HG02610 (cell line): ENCODE results near the gene ZNF445.
A peak's percentile ranks its signal among the peaks of the same experiment; 100 is the strongest.
"Not testable (repeated sequence)": the region's sequence is repeated elsewhere in the genome, so short reads cannot be mapped to it uniquely, and the experiment has no call there.

ENCODE experiments used
- ATAC-seq: cut with Tn5 transposase; IDR thresholded peaks from one replicate; pipeline ENCODE4 v1.9.1; 2021; ENCODE audit warnings: mild to moderate bottlenecking, moderate library complexity; ENCODE audit not compliant: unreplicated experiment

The ZNF445 gene

DNA sequence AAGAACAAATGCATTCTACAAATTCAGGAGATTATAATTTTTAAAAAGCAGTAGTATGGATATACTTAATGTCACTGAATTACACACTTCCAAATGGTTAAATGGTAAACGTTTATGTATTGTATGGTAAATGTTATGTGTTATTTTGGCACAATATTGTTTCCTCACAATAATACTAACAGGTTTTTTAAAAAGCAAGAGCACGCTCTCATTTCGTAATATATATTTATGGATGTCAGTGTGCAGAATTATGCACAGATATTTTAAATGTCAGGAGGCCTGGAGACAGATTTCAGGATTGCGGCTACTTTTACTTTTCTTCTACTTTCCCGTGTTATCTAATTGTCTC lies 533 bp downstream of the ZNF445 start:
- no peak for ATAC-seq

DNA sequence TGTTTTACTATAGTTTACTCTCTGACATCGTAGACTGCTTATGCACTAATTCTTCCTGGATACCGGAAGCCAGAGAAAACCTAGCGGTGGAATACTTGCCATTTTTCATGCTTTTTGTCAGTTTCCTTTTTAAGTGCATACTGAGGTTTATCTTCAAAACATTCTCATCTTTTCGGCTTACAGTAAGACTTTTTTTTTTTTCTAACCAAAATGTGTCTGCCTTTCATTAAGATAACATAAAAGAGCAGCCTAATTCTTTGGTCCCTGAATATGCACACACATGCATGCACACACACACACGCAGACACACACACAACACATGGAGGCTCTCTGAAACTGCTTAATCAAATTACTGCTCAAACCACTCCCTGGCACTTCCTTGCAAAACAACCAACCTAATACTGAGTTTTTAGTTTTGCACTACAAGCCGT lies 1.3 kb downstream of the ZNF445 start:
- ATAC-seq, result no peak

DNA sequence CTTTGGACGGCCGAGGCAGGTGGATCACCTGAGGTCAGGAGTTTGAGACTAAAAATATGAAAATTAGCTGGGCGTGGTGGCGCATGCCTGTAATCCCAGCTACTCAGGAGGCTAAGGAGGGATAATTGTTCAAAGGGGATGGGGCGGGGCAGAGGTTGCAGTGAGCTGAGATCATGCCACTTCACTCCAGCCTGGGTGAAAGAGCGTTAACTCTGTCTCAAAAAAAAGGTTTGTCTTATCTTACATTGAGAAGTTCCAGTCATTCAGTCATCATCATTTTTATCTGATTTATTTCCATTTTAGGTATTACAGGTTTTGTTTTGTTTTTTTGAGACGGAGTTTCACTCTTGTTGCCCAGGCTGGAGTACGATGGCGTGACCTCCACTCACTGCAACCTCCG lies 2.6 kb downstream of the ZNF445 start:
- not testable (repeated sequence) for ATAC-seq

DNA sequence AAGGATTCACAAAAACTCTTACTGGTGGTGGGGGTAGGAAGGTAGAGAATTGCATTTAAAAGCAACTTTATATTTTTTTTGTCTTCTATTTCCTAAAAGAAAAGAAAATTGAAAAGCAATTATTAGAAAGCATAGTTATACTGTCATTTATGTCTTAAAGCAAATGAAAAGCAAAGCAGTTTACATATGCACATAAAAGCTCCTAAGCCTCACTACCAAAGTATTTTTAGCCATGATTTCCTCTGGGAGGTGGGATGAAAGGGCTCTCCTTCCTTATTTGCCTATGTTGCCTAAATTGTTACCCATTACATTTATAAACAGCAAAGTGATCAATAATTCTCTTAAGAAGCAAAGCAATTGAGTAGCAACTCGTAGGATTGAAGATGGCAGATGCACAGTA lies 7.0 kb downstream of the ZNF445 start:
- no peak for ATAC-seq

DNA sequence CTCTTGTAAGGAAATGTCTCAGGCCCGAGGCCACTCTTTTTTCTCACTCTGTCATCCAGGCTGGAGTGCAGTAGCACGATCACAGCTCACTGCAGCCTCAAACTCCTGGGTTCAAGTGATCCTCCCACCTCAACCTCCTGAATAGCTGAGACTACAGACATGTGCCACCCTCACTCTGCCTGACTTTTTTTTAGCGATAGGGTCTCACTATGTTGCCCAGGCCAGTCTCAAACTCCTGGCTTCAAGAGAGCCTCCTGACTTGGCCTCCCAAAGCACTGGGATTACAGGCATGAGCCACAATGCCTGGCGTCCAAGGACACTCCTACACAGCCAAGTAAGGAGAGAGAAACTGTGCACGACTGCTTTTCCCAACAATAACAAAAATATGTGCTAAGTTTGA lies 7.6 kb downstream of the ZNF445 start:
- no peak for ATAC-seq

DNA sequence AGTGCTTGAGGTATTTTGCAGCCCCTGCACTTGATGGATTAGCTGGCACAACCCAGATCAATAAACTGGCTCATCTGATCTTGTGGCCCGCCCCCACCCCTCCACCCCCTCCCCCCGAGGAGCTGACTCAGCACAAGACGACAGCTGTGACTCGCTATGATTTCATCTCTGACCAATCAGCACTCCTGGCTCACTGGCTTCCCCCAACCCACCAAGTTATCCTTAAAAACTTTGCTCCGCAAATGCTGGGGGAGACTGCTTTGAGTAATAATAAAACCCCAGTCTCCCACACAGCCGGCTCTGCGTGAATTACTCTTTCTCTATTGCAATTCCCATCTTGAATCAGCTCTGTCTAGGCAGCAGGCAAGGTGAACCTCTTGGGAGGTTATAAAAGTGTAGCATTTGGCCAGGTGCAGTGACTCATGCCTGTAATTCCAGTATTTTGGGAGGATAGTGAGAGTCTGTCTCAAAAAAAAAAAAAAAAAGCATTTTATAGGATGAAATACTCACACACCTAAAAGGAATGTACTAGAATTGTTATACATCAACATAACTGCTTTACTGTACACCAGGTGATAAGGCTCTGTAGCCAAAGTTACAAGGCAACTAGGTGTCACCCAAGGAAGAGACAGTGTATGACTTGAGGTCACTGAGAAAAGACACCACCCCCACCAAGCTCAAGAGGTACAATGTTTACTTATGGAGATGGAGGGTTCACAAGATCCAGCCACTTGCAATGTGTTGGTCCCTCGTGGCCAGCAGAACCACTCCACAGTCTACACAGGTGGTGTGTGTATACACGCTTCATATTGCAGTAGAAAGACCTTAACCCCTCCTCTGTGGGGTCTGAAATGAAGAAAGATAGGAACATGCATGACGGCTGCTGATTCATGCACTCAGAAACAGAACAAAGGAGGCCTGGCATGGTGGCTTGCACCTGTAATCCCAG lies 8.6 kb downstream of the ZNF445 start:
- no peak for ATAC-seq

DNA sequence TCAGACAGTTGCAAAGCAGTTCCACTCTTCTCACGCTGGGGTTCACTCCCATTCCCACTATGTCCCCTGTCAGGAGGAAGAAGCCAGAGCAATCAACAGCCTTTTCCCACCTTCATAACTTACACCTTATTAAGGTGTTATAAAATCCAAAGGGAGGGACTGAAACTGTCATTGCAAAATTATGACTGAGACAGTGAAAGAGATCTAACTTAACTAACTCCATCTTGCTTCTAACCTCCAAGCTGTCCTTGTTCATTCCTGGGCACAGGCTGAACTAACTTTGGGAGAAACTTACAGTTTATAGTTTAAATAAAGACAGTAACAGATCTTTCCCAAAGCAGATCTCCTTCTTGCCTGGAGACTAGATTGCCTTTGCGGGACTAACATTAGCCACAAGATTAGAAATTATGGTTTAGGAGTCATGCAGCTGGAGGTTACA lies 9.4 kb downstream of the ZNF445 start:
- ATAC-seq, result not testable (repeated sequence)

DNA sequence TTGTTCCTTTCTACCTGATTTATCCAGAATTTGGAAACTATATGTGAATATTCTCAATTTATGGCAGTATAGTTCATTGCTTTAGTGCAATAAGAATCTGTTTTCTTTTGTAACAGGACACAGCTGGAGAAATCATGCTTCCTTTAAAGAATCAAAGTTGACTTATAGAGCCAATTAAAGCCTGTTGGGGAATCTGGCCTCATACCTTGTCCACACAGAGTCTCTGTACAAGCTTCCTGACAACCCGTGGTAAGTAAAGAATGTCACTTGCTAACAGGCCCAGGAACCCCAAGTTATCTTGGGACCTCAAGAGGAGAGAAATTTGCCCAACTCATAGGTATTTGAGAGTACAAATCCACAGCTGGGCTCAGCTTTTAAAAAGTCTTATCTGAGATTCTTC lies 10.2 kb downstream of the ZNF445 start:
- no peak for ATAC-seq

DNA sequence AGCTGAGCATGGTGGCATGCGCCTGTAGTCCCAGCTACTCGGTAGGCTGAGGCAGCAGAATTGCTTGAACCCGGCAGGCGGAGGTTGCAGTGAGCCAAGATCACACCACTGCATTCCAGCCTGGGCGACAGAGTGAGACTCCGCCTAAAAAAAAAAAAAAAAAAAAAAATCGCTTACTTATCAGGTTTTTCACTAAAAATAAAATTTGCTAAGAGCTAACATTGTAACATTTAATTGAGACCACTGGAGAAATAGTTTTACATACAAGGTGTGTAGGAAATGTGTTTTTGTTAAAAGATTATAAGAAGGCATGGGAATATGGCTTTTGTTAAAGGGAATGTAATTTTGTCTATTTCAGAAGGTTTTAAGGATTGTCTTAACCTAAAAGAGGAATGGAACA lies 12.6 kb downstream of the ZNF445 start:
- not testable (repeated sequence) for ATAC-seq

DNA sequence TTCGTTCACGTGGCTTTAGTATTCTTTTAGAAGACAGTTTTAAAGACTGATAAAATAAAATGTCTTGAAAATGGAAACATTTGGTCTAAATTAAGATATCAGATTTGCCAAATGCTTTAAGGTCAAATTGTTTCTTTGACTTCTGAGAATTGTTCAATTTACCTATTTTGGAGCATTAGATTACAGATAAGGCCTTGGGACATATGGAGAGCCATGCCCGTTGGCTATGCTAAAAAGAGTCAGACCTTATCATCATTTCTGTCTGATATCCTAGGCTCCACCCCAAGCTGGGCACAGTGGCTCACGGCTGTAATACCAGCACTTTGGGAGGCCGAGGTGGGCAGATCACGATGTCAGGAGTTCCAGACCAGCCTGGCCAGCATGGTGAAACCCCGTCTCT lies 13.0 kb downstream of the ZNF445 start:
- ATAC-seq, result no peak

DNA sequence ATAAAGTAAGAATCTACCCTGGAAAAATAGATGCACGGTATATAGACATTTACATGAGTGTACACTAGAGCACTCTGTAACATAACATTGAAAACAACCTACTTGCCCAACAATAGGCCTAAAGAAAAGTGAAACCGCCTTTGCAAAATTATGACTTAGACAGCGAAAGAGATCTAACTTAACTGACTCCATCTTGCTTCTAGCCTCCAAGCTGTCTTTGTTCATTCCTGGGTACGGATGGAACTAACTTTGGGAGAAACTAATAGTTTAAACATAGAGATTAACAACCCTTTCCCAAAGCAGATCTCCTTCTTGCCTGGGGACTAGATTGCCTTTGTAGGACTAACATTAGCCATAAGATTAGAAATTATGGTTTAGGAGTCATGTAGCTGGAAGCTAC lies 17.4 kb downstream of the ZNF445 start:
- ATAC-seq, result not testable (repeated sequence)

DNA sequence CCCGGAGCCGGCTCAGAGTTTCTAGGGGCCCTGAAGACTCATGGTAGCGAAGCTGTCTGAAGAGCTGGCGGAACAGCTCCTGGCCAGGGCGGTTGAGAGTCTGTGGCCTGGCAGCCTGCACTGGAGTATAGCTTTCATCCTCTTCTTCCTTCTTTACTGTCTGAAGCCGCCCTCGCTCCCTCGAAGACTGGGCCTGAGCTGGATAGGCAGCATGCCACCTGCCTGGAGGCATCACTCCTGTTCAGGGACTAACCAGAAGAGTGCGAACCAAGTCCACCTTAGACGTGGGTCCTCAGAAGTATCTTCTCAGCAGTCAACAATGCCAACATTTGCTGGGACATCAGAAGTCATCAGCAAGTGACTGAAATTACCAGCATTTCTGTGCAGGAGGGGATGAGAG lies 22.2 kb downstream of the ZNF445 start:
- no peak for ATAC-seq

DNA sequence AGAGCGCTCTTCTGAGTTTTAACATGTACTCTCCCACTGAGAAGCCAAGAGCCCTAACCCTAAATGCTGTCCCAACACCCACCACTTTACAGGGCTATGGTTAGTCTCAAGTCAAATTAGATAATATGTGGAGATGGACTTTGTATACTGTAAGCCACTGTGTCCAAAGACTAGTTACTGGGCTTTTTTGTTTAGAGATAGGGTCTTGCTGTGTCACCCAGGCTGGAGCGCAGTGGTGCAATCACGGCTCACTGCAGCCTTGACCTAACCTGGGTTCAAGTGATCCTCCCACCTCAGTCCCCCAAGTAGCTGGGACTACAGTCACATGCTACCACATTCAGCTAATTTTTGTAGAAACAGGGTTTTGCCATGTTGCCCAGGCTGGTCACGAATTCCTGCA lies 23.2 kb downstream of the ZNF445 start:
- no peak for ATAC-seq

DNA sequence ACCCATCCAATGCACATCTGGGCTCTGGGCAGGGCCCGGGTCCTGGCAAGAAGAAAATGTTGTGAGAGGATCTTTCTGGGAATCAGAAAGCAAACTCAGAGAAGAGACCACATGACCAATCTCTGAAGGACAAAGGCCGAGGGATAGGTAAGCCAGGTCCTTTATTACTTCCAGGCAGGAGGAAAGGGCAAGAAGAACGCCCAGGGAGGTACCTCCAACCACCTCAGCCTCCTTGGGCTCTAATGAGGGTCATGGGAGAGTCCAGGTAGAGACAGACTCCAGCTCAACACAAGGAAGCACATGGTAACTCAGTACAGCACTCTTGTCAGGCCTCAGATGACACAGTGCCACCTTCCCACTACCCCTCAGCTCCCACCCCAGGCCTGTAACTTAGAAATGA lies 26.0 kb downstream of the ZNF445 start:
- no peak for ATAC-seq

DNA sequence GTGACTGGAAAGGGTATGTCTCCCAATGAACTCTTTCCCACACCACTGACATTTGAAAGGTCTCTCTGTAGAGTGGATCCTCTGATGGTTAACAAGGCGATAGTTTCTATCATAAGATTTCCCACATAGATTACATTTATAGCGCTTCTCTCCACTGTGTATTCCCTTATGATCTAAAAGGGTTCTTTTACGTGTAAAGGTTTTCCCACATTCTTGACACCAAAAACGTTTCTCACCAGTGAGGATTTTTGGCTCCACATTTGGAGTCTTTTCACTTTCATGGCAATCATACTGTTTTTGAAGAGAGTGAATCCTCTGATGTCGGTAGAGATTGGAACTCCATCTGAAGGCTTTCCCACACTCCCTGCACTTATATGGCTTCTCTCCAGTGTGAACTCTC lies 30.5 kb downstream of the ZNF445 start:
- ATAC-seq, result no peak

DNA sequence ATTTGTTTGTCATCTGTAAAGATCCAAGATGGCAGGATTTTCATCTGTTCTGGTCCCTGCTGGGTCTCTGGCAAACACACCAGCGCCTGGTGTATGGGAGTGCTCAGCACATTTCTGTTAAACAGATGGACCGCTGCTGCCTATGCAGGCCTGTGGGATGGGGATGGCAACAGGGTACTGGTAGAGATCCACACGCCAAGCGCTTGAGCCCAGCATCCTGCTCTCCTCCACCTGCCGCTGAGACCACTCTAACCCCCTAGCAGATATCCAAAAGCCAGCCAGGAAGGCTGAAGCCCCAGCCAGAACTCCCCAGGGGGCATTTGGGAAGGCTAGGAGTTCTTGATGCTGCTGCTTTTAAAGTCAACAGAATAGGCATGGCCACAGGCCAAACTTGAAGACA lies 31.7 kb downstream of the ZNF445 start:
- ATAC-seq, result no peak

DNA sequence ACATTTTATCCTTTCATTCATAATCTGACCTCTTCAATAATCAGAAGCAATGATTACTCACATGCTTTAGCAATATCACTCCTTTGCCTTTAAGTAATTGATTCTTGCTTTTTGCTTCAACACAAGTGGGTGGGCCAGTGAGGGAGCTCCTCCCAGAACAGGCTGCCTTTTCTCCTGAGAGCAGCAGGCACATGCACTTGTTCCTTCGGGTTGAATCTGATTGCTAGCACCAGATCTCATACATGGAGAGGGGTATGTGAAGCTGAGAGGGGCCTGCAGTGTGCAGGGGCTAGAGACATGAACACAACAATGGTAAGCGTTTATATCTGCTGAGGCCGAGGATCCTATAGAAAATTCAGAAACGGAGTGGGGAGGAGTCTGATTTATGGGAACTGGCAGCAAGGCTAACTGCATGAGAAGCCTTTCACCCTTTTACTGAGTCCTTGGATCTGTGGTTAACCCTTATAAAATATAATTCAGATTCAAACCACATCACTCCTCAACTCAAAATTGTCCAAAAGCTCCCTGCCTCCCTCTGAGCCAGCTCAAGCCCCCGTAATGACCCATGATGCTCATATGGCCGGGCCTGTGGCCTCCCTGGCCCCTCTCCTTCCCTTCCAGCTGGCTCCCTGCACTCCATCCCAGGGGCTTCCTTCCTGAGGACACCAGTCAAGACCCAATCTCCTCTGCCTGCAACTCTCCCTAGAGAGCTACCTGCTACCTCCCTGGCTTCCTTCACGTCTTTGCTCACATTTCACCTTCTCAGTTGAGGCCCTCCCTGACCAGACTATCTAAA lies 32.4 kb downstream of the ZNF445 start:
- no peak for ATAC-seq

DNA sequence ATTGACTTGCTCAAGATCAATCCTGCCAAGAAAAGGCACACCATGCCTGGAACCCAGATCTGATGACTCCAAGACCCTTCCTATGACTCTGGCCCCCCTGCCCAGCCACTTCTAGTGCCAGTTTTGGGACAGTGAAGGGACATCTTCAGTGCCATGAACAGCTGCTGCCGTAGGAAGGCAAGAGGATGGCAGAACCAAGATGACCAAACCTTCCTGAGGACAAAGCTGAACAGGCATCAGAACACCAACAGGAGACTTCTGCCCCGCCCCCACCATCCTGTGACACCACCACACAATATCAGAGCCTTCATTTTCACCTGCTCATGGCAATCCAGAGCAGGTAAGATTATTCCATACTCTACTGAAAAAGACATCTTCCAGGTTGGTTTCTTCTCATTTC lies 33.0 kb downstream of the ZNF445 start:
- no peak for ATAC-seq

DNA sequence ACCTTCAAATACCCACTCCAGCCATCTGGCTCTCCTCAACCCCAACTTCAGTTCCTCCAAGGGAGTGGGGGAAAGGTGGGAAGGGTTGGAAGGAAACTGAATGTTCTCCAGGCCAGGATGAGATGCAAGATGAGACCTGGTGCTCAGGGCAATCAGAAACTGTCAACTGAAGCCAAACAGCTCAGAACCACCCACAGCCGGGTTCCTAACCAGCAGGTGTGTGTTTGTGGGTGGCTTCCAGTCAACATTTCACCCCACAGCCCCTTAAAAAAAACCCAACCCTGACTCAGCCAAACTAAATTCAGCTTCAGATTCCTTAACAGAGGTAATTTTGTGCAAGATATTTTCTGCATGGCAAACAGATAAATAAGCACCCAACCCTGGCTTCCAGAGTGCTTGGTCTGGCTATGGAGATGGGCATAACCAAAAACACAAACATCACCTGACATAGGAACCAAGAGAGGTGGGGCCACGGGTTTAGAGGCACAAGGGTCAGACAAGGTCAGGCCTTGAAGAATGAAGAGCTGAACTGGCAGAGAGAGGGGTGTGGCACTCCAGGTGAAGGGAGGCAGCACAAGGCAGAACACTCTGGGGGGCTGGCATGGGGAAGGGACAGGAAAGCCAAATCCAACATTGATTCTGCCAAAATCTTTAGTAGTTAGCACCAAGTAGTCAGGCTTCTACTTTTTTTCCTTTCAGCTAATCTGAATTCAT lies 34.7 kb downstream of the ZNF445 start:
- ATAC-seq, result no peak

DNA sequence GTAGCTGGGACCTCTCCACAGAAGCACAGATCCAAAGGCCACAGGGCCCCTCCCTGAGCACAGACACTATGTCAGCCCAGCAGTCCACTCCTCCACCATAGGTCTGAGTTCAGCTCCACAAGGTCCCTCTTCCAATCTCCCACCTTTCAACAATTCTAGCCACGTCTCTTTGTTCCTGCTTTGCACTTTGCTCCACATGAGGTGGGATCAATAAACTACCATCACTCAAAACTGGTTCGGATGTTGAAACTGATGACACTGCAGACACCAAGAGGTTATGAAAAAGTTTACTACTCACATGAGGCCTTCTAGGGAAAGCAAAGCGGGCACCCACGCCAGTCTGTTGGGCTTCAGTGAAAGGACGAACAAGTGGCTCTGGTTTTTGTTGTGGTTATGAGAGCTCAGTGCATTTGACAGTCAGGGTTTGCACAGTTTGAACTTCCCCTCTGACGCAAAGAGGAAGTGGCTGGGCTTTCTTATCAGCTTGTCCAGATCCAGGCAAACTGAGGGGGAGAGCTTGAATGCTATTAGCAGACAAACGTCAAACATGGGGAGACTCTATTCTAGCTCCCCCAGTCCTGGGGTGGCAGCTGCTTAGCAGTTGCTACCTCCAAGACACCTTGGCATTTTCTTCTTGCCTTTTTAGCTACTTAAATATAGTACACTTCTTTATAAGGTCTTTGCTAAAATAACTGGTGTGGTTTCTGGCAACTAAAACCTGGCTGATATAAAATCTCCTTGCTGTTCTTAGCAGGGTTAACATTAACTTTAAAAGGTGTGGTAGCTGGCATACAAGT lies 37.8 kb downstream of the ZNF445 start:
- ATAC-seq, result peak; percentile 93

DNA sequence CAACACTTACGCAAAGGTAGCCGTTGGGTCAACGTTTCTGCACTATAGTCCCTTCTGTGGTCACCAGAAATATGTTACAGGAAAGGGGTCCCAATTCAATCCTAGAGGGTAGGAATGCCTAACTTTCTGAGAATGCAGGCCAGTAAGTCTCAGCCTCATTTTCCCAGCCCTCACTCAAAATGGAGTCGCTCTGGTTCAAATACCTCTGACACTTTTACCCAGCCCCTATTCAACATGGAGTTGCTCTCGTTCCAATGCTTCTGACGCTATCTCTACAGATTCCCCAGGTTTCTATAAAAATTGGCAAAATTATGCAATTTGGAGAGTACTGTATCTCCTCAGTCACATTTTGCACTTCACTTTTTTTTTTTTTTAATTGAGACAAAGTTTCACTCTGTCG lies 39.7 kb downstream of the ZNF445 start:
- no peak for ATAC-seq
